SHP77 (cell line): Measurements from ENCODE around the gene PIGU.
"Not testable (repeated sequence)": the region's sequence is repeated elsewhere in the genome, so short reads cannot be mapped to it uniquely, and the experiment has no call there.

ENCODE experiments used
- DNase-seq, 2 experiments: peaks; one replicate each; lab custom pipeline; 2025; lab: John Stamatoyannopoulos, UW

Gene PIGU, protein sequence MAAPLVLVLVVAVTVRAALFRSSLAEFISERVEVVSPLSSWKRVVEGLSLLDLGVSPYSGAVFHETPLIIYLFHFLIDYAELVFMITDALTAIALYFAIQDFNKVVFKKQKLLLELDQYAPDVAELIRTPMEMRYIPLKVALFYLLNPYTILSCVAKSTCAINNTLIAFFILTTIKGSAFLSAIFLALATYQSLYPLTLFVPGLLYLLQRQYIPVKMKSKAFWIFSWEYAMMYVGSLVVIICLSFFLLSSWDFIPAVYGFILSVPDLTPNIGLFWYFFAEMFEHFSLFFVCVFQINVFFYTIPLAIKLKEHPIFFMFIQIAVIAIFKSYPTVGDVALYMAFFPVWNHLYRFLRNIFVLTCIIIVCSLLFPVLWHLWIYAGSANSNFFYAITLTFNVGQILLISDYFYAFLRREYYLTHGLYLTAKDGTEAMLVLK

GRCh38 chr20:34676642-34677373, at the start of gene PIGU:
Gene PIGU, minus strand, starts transcription at chr20:34677092. Its CDS starts 7 bp downstream, at chr20:34677085.
- DNase-seq: peak; percentile 85 to 95

DNA sequence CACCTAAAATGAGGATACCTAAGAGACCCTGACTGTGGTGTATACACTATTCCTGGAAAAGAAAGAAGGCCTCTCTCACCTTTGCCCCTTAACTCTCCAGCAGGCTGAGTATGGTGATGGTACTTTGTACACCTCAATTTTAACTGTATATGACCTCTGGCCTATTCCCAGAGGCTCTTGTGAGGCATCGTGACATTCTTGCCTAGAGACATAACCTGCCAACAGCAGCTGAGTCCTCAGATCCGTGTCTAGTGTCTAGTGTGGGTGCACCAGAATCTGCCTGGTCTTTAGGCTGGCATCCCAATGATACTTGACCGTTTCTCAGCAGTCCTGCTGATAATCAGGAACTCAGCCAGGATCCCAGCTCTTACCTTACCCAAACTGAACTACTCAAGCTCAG, 47.3 kb upstream of the PIGU start:
- DNase-seq: no peak

DNA sequence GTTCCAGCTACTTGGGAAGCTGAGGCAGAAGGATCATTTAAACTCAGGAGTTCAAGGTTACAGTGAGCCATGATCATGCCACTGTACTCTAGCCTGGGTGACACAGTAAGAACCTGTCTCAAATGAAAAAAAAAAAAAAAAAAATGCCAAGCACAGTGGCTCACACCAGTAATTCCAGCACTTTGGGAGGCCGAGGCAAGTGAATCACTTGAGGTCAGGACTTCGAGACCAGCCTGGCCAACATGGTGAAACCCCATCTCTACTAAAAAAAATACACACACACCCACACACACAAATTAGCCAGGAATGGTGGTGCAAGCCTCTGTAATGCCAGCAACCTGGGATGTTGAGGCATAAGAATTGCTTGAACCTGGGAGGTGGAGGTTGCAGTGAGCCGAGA, 45.7 kb upstream of the PIGU start:
- not testable (repeated sequence) for DNase-seq

- DNase-seq: peak in 1 of 2 experiments; percentile 70
Measured at GRCh38 chr20:34720266-34720665, 43.4 kb upstream of the PIGU start.

DNA sequence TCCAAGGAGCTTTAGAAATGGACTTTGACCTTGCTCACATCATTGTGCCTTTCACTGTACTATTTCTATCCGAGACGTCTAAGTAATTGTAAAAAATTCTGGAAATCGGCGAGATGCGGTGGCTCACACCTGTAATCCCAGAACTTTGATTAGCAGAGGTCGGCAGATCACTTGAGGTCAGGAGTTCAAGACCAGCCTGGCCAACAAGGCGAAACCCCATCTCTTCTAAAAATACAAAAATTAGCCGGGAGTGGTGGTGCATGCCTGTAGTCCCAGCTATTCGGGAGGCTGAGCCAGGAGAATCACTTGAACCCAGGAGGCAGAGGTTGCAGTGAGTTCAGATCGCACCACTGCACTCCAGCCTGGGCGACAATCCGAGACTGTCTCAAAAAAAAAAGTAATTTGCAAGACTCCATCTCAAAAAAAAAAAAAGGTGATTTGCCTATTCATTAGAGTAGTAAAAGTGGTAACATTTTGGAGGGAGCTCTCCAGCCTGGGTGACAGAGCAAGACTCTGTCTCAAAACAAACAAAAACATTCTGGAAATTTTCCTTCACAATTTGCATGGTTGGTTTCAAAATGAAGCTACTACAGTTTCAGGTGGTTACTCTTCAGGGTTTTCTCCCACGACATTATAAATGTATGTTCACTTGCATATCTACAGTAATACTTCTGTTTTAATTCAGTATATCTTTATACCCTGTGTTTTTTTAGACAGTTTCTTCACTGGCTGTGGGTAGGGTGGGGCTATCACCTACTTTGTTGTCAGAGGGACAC, 42.5 kb upstream of the PIGU start:
- DNase-seq: not testable (repeated sequence)

DNA sequence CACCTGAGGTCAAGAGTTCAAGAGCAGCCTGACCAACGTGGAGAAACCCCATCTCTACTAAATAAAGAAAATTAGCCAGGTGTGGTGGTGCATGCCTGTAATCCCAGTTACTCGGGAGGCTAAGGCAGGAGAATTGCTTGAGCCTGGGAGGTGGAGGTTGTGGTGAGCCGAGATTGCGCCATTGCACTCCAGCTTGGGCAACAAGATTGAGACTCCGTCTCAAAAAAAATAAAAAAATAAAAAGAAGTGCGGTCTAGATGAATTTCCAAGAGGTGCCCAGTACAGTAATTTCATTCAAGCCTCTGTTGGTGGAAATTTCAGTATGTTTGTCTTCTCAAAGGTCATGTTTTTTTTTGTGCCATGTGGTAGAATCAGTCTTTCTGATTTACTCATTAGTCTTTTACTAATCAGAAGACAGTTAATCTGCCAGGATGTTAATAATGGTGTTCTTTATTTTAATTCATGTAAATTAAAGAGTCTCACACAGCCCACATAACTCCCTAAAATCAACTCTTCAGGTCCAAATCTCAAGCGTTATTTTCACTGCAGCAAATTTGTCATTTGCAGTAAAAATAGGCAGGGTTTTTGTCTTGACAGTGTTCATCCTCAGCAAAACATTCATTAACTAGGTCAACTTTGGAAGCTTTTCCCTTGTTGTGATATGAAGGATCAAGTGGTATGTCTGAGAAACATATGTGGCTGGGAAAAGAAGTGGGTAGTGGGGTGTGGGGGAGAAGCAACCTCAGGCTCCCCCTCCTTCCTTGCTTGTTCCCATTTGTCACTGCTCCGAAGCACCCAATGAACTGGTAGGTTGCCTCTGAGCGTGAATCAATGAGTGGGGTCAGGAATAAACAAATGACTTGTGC, 40.6 kb upstream of the PIGU start:
- DNase-seq: no peak

- DNase-seq: no peak
Measured at GRCh38 chr20:34716921-34717229, 40.0 kb upstream of the PIGU start.

GRCh38 chr20:34715384-34715783, 38.5 kb upstream of the PIGU start:
- DNase-seq: no peak

GRCh38 chr20:34713944-34714515, 37.1 kb upstream of the PIGU start:
- DNase-seq: not testable (repeated sequence)

- DNase-seq: no peak
Measured at GRCh38 chr20:34713194-34713943, 36.5 kb upstream of the PIGU start.

- DNase-seq: no peak
Measured at GRCh38 chr20:34712525-34713192, 35.8 kb upstream of the PIGU start.

DNA sequence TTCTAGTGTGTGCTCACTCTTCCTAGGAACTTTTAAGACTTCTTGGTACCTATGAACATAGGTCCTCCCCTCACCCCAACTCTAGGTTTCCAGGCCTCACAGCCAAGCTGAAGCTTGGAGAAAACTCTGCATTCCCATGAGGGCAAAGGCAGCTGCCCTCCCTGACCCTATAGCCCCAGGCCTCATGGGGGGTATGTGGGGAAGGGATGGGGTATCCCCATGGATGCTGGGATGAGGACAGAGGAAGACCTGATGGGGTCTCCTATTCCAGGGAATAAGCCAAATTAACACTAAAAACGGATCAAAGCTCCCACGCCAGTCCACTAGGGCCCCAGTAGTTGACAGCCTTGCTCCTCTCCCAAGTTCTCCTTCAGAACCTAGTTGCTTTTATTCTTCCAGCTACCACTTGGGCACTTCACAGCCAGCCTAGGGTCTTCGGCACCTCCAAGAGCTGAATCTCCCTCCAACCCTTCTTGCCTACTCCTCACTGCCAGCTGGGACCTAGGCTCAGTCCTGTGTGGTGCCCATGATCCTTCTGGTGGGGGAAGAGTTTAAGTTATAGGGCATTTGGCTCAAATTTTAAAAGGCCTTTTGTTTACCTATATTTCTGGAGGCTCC, 35.0 kb upstream of the PIGU start:
- no peak for DNase-seq

- no peak for DNase-seq
Measured at GRCh38 chr20:34710861-34711574, 34.1 kb upstream of the PIGU start.

DNA sequence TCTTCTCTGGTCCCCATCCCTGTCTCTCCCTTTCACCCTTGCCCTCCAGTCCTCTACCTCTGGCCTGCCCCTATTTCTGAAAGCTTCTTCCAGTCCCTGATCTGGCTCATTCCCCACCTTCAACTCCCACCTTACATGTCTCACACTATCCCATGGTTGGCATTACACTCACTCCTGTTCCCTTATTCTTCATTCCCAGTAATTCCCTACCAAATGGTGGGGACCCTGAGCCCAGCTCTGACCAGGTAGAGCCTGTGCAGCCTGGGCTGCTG, 33.6 kb upstream of the PIGU start:
- no peak for DNase-seq

DNA sequence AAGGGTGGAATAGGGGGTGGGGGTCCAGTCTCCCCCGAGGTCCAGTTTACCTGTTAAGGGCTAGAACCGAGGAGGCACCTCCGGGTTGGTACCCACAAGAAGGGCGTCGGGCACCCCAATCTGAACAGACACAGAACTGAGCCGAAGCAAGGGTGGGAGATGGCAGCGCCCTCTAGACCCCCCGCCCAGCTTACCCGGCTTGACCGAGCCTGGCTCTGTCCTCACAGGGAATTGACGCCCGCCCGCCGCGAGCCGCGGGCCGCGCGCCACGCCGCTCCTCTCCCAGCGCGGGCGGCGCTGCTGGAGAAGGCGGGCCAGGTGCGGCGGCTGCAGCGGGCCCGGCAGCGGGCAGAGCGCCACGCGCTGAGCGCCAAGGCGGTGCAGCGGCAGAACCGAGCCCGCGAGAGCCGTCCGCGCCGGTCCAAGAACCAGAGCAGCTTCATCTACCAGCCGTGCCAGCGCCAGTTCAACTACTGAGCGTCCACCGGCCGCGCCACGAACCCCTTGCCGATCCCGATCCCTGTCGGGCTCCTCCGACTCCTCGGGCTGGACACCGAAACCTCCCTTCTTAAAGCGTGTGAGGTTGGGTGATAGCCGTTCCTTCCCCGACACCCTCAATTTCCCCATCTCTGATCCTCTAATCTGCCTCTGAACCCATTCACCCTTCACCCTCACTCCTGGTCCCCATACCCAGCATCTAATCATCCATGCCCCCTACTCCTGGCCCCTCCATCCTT, 33.1 kb upstream of the PIGU start:
- peak; percentile 36 to 47 for DNase-seq

- DNase-seq: peak; percentile 75 to 80
Measured at GRCh38 chr20:34709044-34709830, 32.3 kb upstream of the PIGU start.

GRCh38 chr20:34708621-34709043, 31.7 kb upstream of the PIGU start:
- DNase-seq: peak; percentile 24 to 26
